Measurements from ENCODE around the gene APOB.
"Not testable (repeated sequence)": the region's sequence is repeated elsewhere in the genome, so short reads cannot be mapped to it uniquely, and the experiment has no call there.

APOB gene

GRCh38 chr2:21033237-21034155 lies 10.4 kb downstream of the APOB start:
- no peak for DNase-seq

- DNase-seq: no peak
These were observed 11.3 kb downstream of the APOB start for GRCh38 chr2:21032338-21033236.

- DNase-seq: no peak
These were observed 12.6 kb downstream of the APOB start for GRCh38 chr2:21030983-21031968.

DNA sequence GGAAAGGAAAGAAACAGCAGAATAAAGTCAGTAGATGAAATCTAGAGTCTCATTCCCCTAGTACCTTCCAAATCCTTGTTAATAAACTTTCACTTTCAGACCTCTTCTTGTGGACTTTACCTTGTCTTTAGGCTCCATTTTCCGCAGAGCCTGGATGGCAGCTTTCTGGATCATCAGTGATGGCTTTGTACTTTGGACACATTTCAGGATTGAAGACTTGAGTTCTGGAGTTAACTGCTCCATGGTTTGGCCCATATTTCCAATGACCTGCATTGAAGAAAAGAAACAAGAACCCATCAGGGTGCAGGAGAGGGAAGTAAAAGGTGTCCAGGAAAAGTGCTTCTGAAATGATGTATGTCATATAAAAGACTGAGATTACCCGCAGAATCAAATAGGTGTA lies 14.4 kb downstream of the APOB start:
- DNase-seq: no peak

GRCh38 chr2:21028951-21029350 lies 14.9 kb downstream of the APOB start:
- DNase-seq: not testable (repeated sequence)

- no peak for DNase-seq
These were observed 15.6 kb downstream of the APOB start for GRCh38 chr2:21028021-21028947.

DNA sequence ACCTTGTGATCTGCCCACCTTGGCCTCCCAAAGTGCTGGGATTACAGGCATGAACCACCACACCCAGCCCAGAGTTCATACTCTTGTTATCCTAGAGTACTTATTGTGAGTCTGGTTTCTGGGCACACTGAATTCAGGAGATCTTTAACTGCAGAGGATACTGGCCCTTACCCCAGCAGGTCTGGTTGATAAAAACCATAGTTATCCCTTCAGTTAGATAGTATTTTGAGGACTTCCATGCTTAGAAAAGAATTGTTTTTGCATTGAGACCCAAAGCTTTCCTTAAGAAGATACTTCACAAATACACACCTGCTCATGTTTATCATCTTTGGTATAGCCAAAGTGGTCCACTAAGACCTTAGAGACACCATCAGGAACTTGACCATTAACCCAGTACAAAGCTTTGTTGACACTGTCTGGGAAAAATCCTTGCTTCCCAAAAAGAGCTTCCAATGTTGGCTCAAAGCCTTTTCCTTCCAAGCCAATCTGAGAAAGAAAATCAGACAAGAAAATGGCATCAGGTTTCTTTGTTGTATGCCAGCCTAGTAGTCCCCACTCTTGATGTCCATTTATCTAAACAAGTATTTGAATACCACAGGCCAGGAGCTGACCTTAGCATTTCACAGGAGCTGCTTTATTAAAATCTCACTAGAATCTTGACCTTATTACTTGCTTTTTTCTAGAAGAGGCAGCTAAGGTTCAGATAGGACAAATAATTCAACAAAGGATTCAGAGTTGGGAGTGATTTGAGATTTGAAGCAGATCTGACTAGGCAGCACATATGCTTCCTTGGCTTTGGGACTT lies 17.2 kb downstream of the APOB start:
- no peak for DNase-seq

DNA sequence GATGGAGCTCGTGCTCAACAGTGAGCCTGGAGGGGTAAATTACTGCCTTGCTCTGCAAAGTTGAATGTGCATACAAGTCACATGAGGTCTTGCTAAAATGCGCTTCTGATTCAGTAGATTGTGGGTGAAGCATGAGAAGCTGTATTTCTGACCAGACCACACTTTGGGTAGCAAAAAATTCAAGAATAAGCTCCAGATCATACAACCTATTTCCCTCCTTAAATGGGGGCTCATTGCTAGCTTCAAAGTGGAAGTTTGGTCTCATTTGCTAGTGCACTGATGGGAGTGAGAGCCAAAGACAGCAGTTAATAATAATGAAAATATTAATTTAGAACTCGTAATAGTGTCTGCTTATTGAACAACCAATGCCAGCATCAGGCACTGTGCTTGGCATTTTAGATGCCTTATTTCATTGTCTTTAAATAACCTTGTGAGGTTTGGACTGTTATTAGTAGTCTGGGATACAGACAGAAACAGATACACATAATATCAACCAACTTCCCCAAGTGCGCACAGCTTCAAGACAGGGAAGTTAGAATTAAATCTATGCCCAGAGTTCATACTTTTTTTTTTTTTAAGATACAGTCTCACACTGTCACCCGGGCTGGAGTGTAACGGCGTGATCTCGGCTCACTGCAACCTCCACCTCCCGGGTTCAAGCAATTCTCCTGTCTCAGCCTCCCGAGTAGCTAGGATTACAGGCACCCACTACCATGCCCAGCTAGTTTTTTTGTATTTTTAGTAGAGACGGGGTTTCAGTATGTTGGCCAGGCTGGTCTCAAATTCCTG lies 18.0 kb downstream of the APOB start:
- DNase-seq: no peak

- no peak for DNase-seq
These were observed 19.0 kb downstream of the APOB start for GRCh38 chr2:21024722-21025389.

DNA sequence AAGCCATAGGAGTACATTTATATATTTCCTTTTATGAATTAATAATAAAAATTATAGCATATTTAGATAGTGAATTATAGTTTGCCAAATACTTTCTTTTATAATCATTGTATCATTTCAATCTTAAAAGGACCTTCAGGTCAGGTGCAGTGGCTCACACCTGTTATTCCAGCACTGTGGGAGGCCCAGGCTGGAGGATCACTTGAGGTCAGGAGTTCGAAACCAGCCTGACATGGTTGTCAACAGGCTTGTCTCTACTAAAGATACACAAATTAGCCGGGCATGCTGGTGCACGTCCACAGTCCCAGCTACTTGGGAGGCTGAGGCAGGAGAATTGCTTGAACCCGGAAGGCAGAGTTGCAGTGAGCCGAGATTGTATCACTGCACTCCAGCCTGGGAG lies 19.7 kb downstream of the APOB start:
- no peak for DNase-seq

DNA sequence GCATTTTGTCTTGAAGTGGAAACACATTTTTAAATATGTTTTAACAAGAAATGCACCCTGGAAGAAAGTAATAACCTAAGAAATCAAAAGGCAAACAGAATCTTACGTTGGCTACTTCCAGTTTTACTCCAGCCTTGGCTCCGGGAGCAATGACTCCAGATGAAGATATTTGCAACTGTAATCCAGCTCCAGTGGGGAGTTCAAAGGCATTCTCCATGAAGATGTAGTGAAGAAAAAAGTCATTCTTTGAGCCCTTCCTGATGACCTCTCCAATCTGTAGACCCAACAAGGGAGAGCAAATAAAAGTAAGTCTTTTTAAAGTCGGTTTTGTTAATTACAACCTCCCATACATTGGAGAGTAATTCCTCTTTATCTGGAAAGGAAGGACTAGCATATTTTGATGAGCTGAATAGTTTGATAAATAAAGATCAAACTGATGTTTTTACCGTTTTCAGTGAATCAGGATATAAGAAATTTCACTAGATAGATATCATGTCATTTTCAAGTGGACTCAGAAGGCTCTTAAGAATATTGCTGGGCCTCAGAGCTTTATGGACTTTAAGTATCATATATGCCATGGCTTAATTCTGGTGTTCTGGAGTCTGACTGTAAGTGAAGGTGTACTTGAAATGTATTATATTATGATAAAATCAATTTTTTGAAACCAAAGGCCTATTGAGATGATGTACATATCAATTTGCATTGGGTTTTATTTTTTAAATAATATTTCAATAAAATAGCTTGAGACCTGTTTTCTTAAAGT lies 20.3 kb downstream of the APOB start:
- DNase-seq: no peak

- DNase-seq: no peak
These were observed 21.0 kb downstream of the APOB start for GRCh38 chr2:21022792-21023367.

DNA sequence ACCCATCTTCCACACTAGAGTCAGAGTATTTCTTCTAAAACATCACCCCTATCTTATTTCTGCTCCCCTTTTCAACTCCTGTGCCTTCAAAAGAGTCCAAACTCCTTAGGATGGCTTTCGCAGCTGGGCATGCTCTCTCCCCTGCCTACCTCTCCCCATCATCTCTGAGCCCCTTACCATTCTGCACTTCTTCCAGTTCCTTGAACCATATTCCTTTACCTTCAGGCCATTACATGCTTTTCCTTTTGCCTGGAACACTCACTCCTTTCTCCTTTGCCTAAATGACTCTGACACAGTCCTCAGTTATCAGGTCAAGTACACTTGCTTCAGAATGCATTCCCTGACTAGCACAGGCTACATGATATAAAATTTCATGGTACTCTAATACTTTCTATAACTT lies 22.4 kb downstream of the APOB start:
- DNase-seq: no peak

GRCh38 chr2:21020668-21021288 lies 23.1 kb downstream of the APOB start:
- no peak for DNase-seq

GRCh38 chr2:21020031-21020667 lies 23.7 kb downstream of the APOB start:
- DNase-seq: no peak

DNA sequence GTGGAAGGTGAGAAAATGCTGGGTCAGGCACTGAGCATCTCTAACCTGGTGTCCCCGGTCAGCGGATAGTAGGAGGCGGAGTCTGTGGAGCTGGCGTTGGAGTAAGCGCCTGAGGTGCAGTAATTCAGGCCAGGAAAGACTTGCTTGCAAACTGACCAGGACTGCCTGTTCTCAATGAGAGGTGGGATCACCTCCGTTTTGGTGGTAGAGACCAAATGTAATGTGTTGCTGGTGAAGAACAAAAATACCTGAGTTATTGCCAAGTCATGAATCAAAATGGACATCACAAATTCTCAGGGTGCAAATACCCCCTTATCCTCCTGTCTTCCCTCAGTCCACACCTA lies 24.2 kb downstream of the APOB start:
- no peak for DNase-seq
